ENCODE measurements around the gene PPFIA2.

DNA sequence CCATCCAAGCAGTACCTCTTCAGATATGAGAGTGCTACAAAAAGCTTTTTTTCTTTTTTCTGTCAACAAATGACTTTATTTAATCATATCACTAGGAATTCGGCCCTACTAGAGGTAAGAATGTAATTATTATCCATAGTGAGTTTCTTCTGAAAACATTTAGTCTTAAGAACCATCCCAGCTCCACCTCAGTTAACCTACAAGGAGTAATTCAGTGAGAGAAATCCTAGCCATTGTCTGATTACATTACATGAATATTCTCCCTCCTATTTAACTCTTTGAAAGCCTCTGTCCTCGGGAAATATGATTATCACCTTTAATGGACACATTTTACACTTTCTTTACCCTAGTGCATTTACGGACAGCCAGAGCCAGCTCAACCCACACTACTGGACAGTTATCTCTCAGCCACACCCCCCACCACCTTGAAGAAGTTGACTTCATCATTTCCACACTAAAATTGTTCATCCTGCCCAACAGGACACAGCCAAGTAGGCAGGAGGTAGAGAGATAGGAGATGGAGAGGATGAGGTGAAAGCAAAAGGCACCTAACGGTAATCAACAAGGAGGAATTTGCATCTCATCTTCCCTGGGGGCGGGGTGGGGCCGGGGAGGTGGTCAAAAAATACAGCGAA lies 1.3 kb downstream of the PPFIA2 start:
- TF ChIP-seq POLR2AphosphoS5 (IDR thresholded peaks at IDR 0.05; ENCODE audit: borderline replicate concordance, low read depth, low read length), result no peak
- no peak for TF ChIP-seq EZH2 (IDR thresholded peaks at IDR 0.05)
- no peak for TF ChIP-seq FOXP2 (optimal IDR thresholded peaks at IDR 0.05; ENCODE audit: control extremely low read depth, extremely low read length, insufficient read depth)
